Stimulated activated CD8-positive, alpha-beta memory T cell treated with anti-CD3 and anti-CD28 coated beads, Interleukin-12 subunit alpha, Interleukin-12 subunit beta, amount 100 ng/mL, for 4 hours (primary cell): Measurements from ENCODE around the gene MICAL3.
"Not testable (repeated sequence)": the region's sequence is repeated elsewhere in the genome, so short reads cannot be mapped to it uniquely, and the experiment has no call there.

Source experiments
- DNase-seq: peaks from one replicate; pipeline ENCODE4 v3.0.0-alpha.2; 2020; ENCODE audit warnings: low read depth

Gene MICAL3

GRCh38 chr22:17884893-17885292, 139.5 kb downstream of the MICAL3 start:
- no peak for DNase-seq

GRCh38 chr22:17884084-17884483, 140.3 kb downstream of the MICAL3 start:
- no peak for DNase-seq

GRCh38 chr22:17883356-17883755, 141.0 kb downstream of the MICAL3 start:
- DNase-seq: no peak

GRCh38 chr22:17882727-17883126, 141.6 kb downstream of the MICAL3 start:
- DNase-seq: no peak

- DNase-seq: no peak
Observed at GRCh38 chr22:17882162-17882561, 142.2 kb downstream of the MICAL3 start.

GRCh38 chr22:17881366-17881765, 143.0 kb downstream of the MICAL3 start:
- no peak for DNase-seq

GRCh38 chr22:17880468-17880867, 143.9 kb downstream of the MICAL3 start:
- DNase-seq: no peak

GRCh38 chr22:17880020-17880419, 144.3 kb downstream of the MICAL3 start:
- DNase-seq: no peak

GRCh38 chr22:17878941-17879340, 145.4 kb downstream of the MICAL3 start:
- no peak for DNase-seq

- DNase-seq: no peak
Observed at GRCh38 chr22:17878186-17878694, 146.1 kb downstream of the MICAL3 start.

GRCh38 chr22:17876878-17877855, 147.2 kb downstream of the MICAL3 start:
- DNase-seq: not testable (repeated sequence)

GRCh38 chr22:17876306-17876831, 148.0 kb downstream of the MICAL3 start:
- no peak for DNase-seq

GRCh38 chr22:17875631-17876030, 148.7 kb downstream of the MICAL3 start:
- DNase-seq: no peak

- DNase-seq: no peak
Observed at GRCh38 chr22:17875156-17875555, 149.2 kb downstream of the MICAL3 start.

GRCh38 chr22:17874231-17874905, 150.0 kb downstream of the MICAL3 start:
- no peak for DNase-seq

GRCh38 chr22:17873804-17874203, 150.6 kb downstream of the MICAL3 start:
- DNase-seq: no peak

- DNase-seq: no peak
Observed at GRCh38 chr22:17873116-17873515, 151.2 kb downstream of the MICAL3 start.

GRCh38 chr22:17872471-17872870, 151.9 kb downstream of the MICAL3 start:
- DNase-seq: no peak

- DNase-seq: no peak
Observed at GRCh38 chr22:17871726-17872458, 152.5 kb downstream of the MICAL3 start.

GRCh38 chr22:17870407-17870806, 154.0 kb downstream of the MICAL3 start:
- no peak for DNase-seq

- no peak for DNase-seq
Observed at GRCh38 chr22:17869285-17870096, 154.9 kb downstream of the MICAL3 start.
